Hindlimb muscle (tissue), 1 donor: ENCODE data around the gene S100A8. TPM values are rescaled to one million over a fixed set of nuclear protein-coding genes. Genes with fewer than 3 reads are reported as not detected.

Experiments used
- DNase-seq: peaks from one replicate; pipeline ENCODE4 v3.0.0-alpha.2; 2013
- polyA plus RNA-seq: library from polyadenylated mRNA; unstranded; fragments of 120-200 nt; gene quantifications from one replicate; pipeline ENCODE4 v1.2.1, GENCODE V29; 2013; ENCODE audit not compliant: insufficient read length

The S100A8 gene
- polyA plus RNA-seq, 1 donor: 12.5 TPM

- no peak for DNase-seq
Observed at GRCh38 chr1:153345187-153346076, 45.4 kb downstream of the S100A8 start.

- no peak for DNase-seq
Observed at GRCh38 chr1:153344718-153345025, 46.2 kb downstream of the S100A8 start.

- no peak for DNase-seq
Observed at GRCh38 chr1:153343811-153344717, 46.8 kb downstream of the S100A8 start.

GRCh38 chr1:153343040-153343681, 47.7 kb downstream of the S100A8 start:
- no peak for DNase-seq

- DNase-seq: no peak
Observed at GRCh38 chr1:153342178-153342577, 48.7 kb downstream of the S100A8 start.

GRCh38 chr1:153341431-153341934, 49.4 kb downstream of the S100A8 start:
- no peak for DNase-seq

GRCh38 chr1:153340356-153340755, 50.5 kb downstream of the S100A8 start:
- no peak for DNase-seq

Other genes with a start within 250 kb of the S100A8 start
- not detected for gene SPRR2G, start 240.2 kb downstream of the S100A8 start, polyA plus RNA-seq
- not detected for gene LELP1, start 187.6 kb downstream of the S100A8 start, polyA plus RNA-seq
- gene PRR9, start 173.5 kb downstream of the S100A8 start, polyA plus RNA-seq: not detected
- gene LORICRIN, start 131.4 kb downstream of the S100A8 start, polyA plus RNA-seq: not detected
- not detected for gene PGLYRP3, start 78.1 kb downstream of the S100A8 start, polyA plus RNA-seq
- gene PGLYRP4, start 42.2 kb downstream of the S100A8 start, polyA plus RNA-seq: not detected
- gene S100A9, start 33.2 kb downstream of the S100A8 start, polyA plus RNA-seq: 17.0 TPM
- 1.0 TPM for gene S100A12, start 15.5 kb downstream of the S100A8 start, polyA plus RNA-seq
- gene S100A7A, start 25.4 kb upstream of the S100A8 start, polyA plus RNA-seq: not detected
- gene S100A7, start 69.6 kb upstream of the S100A8 start, polyA plus RNA-seq: not detected
- 187 TPM for gene S100A6, start 144.9 kb upstream of the S100A8 start, polyA plus RNA-seq
- not detected for gene S100A5, start 149.9 kb upstream of the S100A8 start, polyA plus RNA-seq
- 193 TPM for gene S100A4, start 154.7 kb upstream of the S100A8 start, polyA plus RNA-seq
- gene S100A3, start 158.2 kb upstream of the S100A8 start, polyA plus RNA-seq: 1.2 TPM
- 2.2 TPM for gene S100A2, start 174.8 kb upstream of the S100A8 start, polyA plus RNA-seq
- 54.7 TPM for gene S100A16, start 222.1 kb upstream of the S100A8 start, polyA plus RNA-seq
- gene S100A14, start 225.3 kb upstream of the S100A8 start, polyA plus RNA-seq: 1.1 TPM
- 58.5 TPM for gene S100A13, start 236.4 kb upstream of the S100A8 start, polyA plus RNA-seq
- gene S100A1, start 237.4 kb upstream of the S100A8 start, polyA plus RNA-seq: 11.6 TPM
- 100 TPM for gene CHTOP, start 243.0 kb upstream of the S100A8 start, polyA plus RNA-seq